GM15510 (cell line): ENCODE results near the gene MYPOP.

ENCODE experiments used
- POLR2A ChIP-seq: IDR thresholded peaks from 3 replicates; pipeline ENCODE4 v1.6.1; 2011; ENCODE audit warnings: borderline replicate concordance; ENCODE audit not compliant: insufficient read length; ENCODE audit errors: extremely low read depth

The MYPOP gene

GRCh38 chr19:45901912-45902650 is at the start of gene MYPOP:
Gene MYPOP, minus strand, starts transcription at chr19:45902613. Its CDS starts 840 bp downstream, at chr19:45901773.
- no peak for TF ChIP-seq POLR2A

- TF ChIP-seq POLR2A: no peak
These were observed 45.5 kb upstream of the MYPOP start for GRCh38 chr19:45947926-45948325.

GRCh38 chr19:45940515-45940805 is 38.0 kb upstream of the MYPOP start:
- no peak for TF ChIP-seq POLR2A

GRCh38 chr19:45939792-45940514 is 37.5 kb upstream of the MYPOP start:
- no peak for TF ChIP-seq POLR2A

- no peak for TF ChIP-seq POLR2A
These were observed 36.4 kb upstream of the MYPOP start for GRCh38 chr19:45938733-45939319.

GRCh38 chr19:45935267-45935666 is 32.9 kb upstream of the MYPOP start:
- TF ChIP-seq POLR2A: no peak

- no peak for TF ChIP-seq POLR2A
These were observed 32.3 kb upstream of the MYPOP start for GRCh38 chr19:45934551-45935230.

GRCh38 chr19:45933759-45934158 is 31.3 kb upstream of the MYPOP start:
- no peak for TF ChIP-seq POLR2A

GRCh38 chr19:45931055-45931454 is 28.6 kb upstream of the MYPOP start:
- no peak for TF ChIP-seq POLR2A

GRCh38 chr19:45929247-45929646 is 26.8 kb upstream of the MYPOP start:
- TF ChIP-seq POLR2A: no peak

GRCh38 chr19:45927565-45928261 is 25.3 kb upstream of the MYPOP start:
- peak; percentile 64 for TF ChIP-seq POLR2A

GRCh38 chr19:45924891-45925447 is 22.6 kb upstream of the MYPOP start:
- TF ChIP-seq POLR2A: no peak

GRCh38 chr19:45922281-45922680 is 19.9 kb upstream of the MYPOP start:
- no peak for TF ChIP-seq POLR2A

- no peak for TF ChIP-seq POLR2A
These were observed 18.0 kb upstream of the MYPOP start for GRCh38 chr19:45920458-45920857.

GRCh38 chr19:45919678-45920077 is 17.3 kb upstream of the MYPOP start:
- TF ChIP-seq POLR2A: no peak

GRCh38 chr19:45918721-45919120 is 16.3 kb upstream of the MYPOP start:
- no peak for TF ChIP-seq POLR2A
